Loucy (cell line): ENCODE results near the gene GRHL3.

ENCODE experiments used
- CTCF ChIP-seq: fragments of 200-600 bp; sonication (generic); conservative IDR thresholded peaks from 2 replicates; pipeline ENCODE4 v1.5.1; 2014; ENCODE audit warnings: mild to moderate bottlenecking, antibody characterized with exemption, low read length
- EZH2phosphoT487 ChIP-seq: fragments of 200-600 bp; IDR thresholded peaks from 2 replicates; pipeline ENCODE4 v1.6.1; 2018; ENCODE audit warnings: antibody characterized with exemption, mild to moderate bottlenecking, moderate library complexity, borderline replicate concordance

GRCh38 chr1:24309762-24310485 is 9.2 kb upstream of the GRHL3 start:
- TF ChIP-seq CTCF = no peak
- TF ChIP-seq EZH2phosphoT487 = no peak
